Osteoblast (primary cell): ENCODE data around the gene KLHDC10. TPM values are rescaled to one million over a fixed set of nuclear protein-coding genes. Genes with fewer than 3 reads are reported as not detected.
A peak's percentile ranks its signal among the peaks of the same experiment; 100 is the strongest.

Source experiments
- DNase-seq: peaks from one replicate; pipeline ENCODE4 v3.0.0; 2011; ENCODE audit warnings: low spot score, mixed read lengths; ENCODE audit not compliant: insufficient read length; ENCODE audit errors: missing footprints
- H2AFZ ChIP-seq: 2 replicates; pipeline ENCODE4 v1.6.0; 2011; ENCODE audit warnings: mild to moderate bottlenecking, low read length
- H3K27ac ChIP-seq: 2 replicates; pipeline ENCODE4 v1.5.1; 2011; ENCODE audit warnings: mild to moderate bottlenecking, low read depth, low read length, moderate library complexity
- H3K27me3 ChIP-seq: 2 replicates; pipeline ENCODE4 v1.6.0; 2012; ENCODE audit warnings: mild to moderate bottlenecking, control low read depth, inconsistent platforms, low read length, moderate library complexity; ENCODE audit not compliant: insufficient read depth
- H3K36me3 ChIP-seq: 2 replicates; pipeline ENCODE4 v1.5.1; 2011; ENCODE audit warnings: mild to moderate bottlenecking, low read length, control low read depth, moderate library complexity; ENCODE audit not compliant: insufficient read depth
- H3K4me1 ChIP-seq: 2 replicates; pipeline ENCODE4 v1.5.1; 2011; ENCODE audit warnings: mild to moderate bottlenecking, low read length, control low read depth, moderate library complexity; ENCODE audit not compliant: insufficient read depth
- H3K4me2 ChIP-seq: 2 replicates; pipeline ENCODE4 v1.6.0; 2011; ENCODE audit warnings: mild to moderate bottlenecking, low read length; ENCODE audit not compliant: insufficient read depth
- H3K4me3 ChIP-seq: fragments of 200-600 bp; sonication (generic); 3 replicates; pipeline ENCODE4 v1.5.1; 2012; ENCODE audit warnings: mild to moderate bottlenecking, low read length, inconsistent platforms; ENCODE audit not compliant: insufficient read depth
- H3K79me2 ChIP-seq: 2 replicates; pipeline ENCODE4 v1.6.0; 2012; ENCODE audit warnings: mild to moderate bottlenecking, low read length, control low read depth, inconsistent platforms; ENCODE audit not compliant: insufficient read depth
- H3K9me3 ChIP-seq: 2 replicates; pipeline ENCODE4 v1.5.1; 2011; ENCODE audit warnings: low read depth, low read length, control low read depth
- H4K20me1 ChIP-seq: 2 replicates; pipeline ENCODE4 v1.6.0; 2012; ENCODE audit warnings: mild to moderate bottlenecking, low read length, control low read depth; ENCODE audit not compliant: insufficient read depth
- total RNA-seq: library from RNA; depleted of rRNA; stranded (reverse); fragments of >200 nt; gene quantifications from 2 replicates; pipeline ENCODE4 v1.2.3, GENCODE V29; 2012
- TF ChIP-seq, protein P1 (sequence below): IDR thresholded peaks from 2 replicates; pipeline ENCODE4 v1.5.1; 2011; ENCODE audit warnings: mild to moderate bottlenecking, low read depth, low read length, moderate library complexity; ENCODE audit errors: extremely low read depth

Gene KLHDC10, protein sequence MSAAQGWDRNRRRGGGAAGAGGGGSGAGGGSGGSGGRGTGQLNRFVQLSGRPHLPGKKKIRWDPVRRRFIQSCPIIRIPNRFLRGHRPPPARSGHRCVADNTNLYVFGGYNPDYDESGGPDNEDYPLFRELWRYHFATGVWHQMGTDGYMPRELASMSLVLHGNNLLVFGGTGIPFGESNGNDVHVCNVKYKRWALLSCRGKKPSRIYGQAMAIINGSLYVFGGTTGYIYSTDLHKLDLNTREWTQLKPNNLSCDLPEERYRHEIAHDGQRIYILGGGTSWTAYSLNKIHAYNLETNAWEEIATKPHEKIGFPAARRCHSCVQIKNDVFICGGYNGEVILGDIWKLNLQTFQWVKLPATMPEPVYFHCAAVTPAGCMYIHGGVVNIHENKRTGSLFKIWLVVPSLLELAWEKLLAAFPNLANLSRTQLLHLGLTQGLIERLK
- total RNA-seq, result 31.8 and 32.6 TPM in 2 replicates

DNA sequence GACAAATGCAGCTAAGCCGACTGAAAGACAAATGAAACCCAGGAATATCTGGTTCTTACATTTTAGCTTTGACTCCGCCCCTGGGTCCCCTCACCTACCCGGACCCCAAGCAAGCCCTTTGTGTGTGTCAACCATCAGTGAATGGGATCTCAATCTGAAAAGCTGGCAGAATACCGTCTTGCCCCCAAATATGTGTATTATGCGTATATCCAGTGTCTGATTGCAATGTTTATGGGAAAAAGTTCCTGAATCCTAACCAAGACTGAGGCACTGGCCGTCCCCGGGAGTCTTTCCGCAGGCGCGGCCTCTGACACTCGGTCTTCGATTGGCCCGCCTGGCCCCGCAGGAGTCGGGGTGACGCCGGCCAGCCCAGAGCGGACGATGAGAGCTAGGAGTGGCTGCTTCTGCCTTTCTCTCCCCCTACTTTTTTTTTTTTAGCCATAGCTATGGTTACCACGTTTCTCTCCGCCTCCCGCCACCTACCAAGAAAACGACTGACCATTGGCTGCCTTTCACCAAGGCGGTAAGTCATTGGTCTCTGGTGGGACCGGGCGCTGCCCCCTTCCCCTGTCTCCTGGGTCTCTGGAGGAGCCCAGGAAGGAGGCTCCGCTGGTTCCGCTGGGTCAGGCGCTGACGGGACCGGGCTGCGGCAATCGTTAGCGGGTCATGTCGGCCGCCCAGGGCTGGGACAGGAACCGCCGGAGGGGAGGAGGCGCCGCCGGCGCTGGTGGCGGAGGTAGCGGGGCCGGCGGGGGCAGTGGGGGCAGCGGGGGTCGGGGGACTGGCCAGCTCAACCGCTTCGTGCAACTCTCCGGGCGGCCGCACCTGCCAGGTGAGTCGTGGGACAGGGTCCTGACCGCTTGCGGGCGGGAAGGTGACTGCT lies at the start of gene KLHDC10:
KLHDC10 (plus strand) TSS at position 557 of the 883 bp plus-strand sequence; CDS start at position 667, 110 bp downstream.
- Histone ChIP-seq H3K4me2 (peak within 1 kb of the TSS; percentile 99), H3K4me3 (peak within 1 kb of the TSS; percentile 84), H4K20me1 (peaks cover 9% of the 10 kb centered on the region), H2AFZ (peak within 1 kb of the TSS; percentile 99), H3K4me1 (peaks cover 19% of the 10 kb centered on the region), H3K36me3 (no peaks in the 10 kb centered on the region), H3K27ac (peak within 1 kb of the TSS; percentile 69), H3K79me2 (peaks cover 49% of the 10 kb centered on the region), H3K9me3 (no peaks in the 10 kb centered on the region), H3K27me3 (no peaks in the 10 kb centered on the region)
- DNase-seq, result peak; percentile 96
- TF ChIP-seq, protein P1, sequence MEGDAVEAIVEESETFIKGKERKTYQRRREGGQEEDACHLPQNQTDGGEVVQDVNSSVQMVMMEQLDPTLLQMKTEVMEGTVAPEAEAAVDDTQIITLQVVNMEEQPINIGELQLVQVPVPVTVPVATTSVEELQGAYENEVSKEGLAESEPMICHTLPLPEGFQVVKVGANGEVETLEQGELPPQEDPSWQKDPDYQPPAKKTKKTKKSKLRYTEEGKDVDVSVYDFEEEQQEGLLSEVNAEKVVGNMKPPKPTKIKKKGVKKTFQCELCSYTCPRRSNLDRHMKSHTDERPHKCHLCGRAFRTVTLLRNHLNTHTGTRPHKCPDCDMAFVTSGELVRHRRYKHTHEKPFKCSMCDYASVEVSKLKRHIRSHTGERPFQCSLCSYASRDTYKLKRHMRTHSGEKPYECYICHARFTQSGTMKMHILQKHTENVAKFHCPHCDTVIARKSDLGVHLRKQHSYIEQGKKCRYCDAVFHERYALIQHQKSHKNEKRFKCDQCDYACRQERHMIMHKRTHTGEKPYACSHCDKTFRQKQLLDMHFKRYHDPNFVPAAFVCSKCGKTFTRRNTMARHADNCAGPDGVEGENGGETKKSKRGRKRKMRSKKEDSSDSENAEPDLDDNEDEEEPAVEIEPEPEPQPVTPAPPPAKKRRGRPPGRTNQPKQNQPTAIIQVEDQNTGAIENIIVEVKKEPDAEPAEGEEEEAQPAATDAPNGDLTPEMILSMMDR, result no peak

DNA sequence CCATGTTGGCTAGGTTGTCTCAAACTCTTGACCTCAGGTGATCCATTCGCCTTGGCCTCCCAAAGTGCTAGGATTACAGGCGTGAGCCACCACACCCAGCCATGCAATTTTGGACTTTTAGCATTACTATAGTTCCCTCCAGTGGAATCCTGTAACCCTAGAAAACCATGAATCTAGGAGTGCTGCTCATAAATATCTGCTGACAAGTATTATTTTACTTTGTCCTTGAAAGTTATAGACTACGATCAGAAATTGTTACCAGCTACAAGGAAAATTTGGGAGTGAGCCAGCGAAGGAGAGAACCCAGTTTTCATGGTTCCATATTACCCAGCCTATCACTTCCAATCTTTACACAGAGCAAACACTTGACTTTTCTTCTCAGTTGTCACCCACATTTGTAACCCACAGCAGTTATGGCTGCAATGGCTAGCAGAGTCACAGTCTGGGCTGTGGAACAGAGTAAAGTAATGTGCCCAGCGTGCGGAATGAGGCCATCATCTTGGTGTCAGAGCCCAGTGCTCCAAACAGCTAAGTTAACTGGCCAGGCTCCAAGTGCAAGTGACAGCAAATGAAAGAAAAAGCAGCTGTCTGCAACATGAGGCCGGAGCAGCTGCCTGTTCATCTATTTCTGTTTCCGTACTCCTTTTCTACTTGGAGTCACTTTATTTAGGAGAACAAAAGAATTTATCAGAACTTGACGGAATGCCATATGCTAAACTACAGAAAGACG lies 49.1 kb upstream of the KLHDC10 start:
- no peak overlapping the region for H2AFZ ChIP-seq
- no peak overlapping the region for H3K4me2 ChIP-seq
- no peak for DNase-seq
- peaks cover 72% of the 10 kb centered on the region for H3K36me3 ChIP-seq
- TF ChIP-seq, protein P1, result no peak
- no peaks in the 10 kb centered on the region for H3K9me3 ChIP-seq
- no peak overlapping the region for H3K27ac ChIP-seq
- H3K79me2 ChIP-seq, result no peaks in the 10 kb centered on the region
- no peaks in the 10 kb centered on the region for H3K27me3 ChIP-seq
- peaks cover 7% of the 10 kb centered on the region for H3K4me1 ChIP-seq
- H4K20me1 ChIP-seq, result no peaks in the 10 kb centered on the region
- H3K4me3 ChIP-seq, result no peak overlapping the region

DNA sequence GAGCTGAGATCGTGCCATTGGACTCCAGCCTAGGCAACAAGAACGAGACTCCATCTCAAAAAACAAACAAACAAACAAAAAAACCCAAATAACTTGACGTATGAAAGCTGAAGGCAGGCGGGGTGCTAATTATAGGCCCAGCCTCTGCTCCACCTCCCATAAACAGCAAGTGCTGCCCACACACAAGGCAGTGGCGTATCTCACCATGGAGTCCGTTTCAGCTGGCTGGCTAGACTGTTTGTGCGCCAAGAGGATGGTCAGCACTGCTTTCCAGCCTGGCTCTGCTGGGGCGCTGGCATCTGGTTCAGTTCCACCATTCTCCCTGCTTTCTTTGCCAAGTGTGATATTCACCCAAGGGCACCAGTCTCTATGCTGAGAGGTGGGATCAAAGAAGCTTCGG lies 48.2 kb upstream of the KLHDC10 start:
- TF ChIP-seq, protein P1, result no peak
- Histone ChIP-seq H3K9me3 (no peaks in the 10 kb centered on the region), H4K20me1 (no peaks in the 10 kb centered on the region), H3K4me2 (no peak overlapping the region), H2AFZ (no peak overlapping the region), H3K27me3 (no peaks in the 10 kb centered on the region), H3K79me2 (no peaks in the 10 kb centered on the region), H3K4me1 (peaks cover 9% of the 10 kb centered on the region), H3K4me3 (no peak overlapping the region), H3K36me3 (peaks cover 72% of the 10 kb centered on the region), H3K27ac (no peak overlapping the region)
- no peak for DNase-seq
